COLO829 (cell line): ENCODE data around the gene BOD1.

Experiments
- DNase-seq: peaks from one replicate; pipeline ENCODE4 v3.0.0; 2012; ENCODE audit warnings: low spot score

Gene BOD1

GRCh38 chr5:173640156-173640804 is 23.8 kb upstream of the BOD1 start:
- DNase-seq, result no peak

GRCh38 chr5:173638126-173639040 is 21.9 kb upstream of the BOD1 start:
- no peak for DNase-seq

- no peak for DNase-seq
These were observed 20.9 kb upstream of the BOD1 start for GRCh38 chr5:173637340-173637739.

- DNase-seq, result no peak
These were observed 18.1 kb upstream of the BOD1 start for GRCh38 chr5:173634465-173634983.

GRCh38 chr5:173633304-173633703 is 16.9 kb upstream of the BOD1 start:
- no peak for DNase-seq

- DNase-seq, result no peak
These were observed 15.0 kb upstream of the BOD1 start for GRCh38 chr5:173631478-173631877.

- no peak for DNase-seq
These were observed 14.4 kb upstream of the BOD1 start for GRCh38 chr5:173630724-173631365.

- DNase-seq, result no peak
These were observed 13.2 kb upstream of the BOD1 start for GRCh38 chr5:173629628-173630027.

- no peak for DNase-seq
These were observed 12.1 kb upstream of the BOD1 start for GRCh38 chr5:173628501-173628900.

- DNase-seq, result no peak
These were observed 11.5 kb upstream of the BOD1 start for GRCh38 chr5:173627860-173628392.

- no peak for DNase-seq
These were observed 10.8 kb upstream of the BOD1 start for GRCh38 chr5:173627271-173627670.

- DNase-seq, result no peak
These were observed 10.0 kb upstream of the BOD1 start for GRCh38 chr5:173626505-173626820.

- no peak for DNase-seq
These were observed 9.4 kb upstream of the BOD1 start for GRCh38 chr5:173625673-173626504.

- DNase-seq, result no peak
These were observed 8.8 kb upstream of the BOD1 start for GRCh38 chr5:173625261-173625660.

GRCh38 chr5:173624282-173624681 is 7.8 kb upstream of the BOD1 start:
- no peak for DNase-seq

- DNase-seq, result no peak
These were observed 7.3 kb upstream of the BOD1 start for GRCh38 chr5:173623789-173624188.

- DNase-seq, result no peak
These were observed 6.9 kb upstream of the BOD1 start for GRCh38 chr5:173623296-173623771.

- DNase-seq, result no peak
These were observed 6.0 kb upstream of the BOD1 start for GRCh38 chr5:173622183-173623047.

GRCh38 chr5:173620784-173621183 is 4.3 kb upstream of the BOD1 start:
- no peak for DNase-seq

GRCh38 chr5:173618927-173619519 is 2.6 kb upstream of the BOD1 start:
- peak; percentile 62 for DNase-seq
